OCI-LY1 (cell line): ENCODE results near the gene TAOK1.
"Not testable (repeated sequence)": the region's sequence is repeated elsewhere in the genome, so short reads cannot be mapped to it uniquely, and the experiment has no call there.

Experiments
- EZH2 ChIP-seq: fragments of 200-600 bp; sonication (generic), shearing (Covaris generic); IDR thresholded peaks from 2 replicates; pipeline ENCODE4 v1.8.0; 2017; ENCODE audit warnings: borderline replicate concordance, mixed run types, mild to moderate bottlenecking, antibody characterized with exemption, low read length, moderate library complexity, mixed read lengths
- TF ChIP-seq, protein P1 (sequence below): fragments of 200-600 bp; sonication (generic), shearing (Covaris generic); IDR thresholded peaks from 2 replicates; pipeline ENCODE4 v1.5.1; 2017; ENCODE audit warnings: mild to moderate bottlenecking, antibody characterized with exemption, low read length, moderate library complexity, mixed read lengths

DNA sequence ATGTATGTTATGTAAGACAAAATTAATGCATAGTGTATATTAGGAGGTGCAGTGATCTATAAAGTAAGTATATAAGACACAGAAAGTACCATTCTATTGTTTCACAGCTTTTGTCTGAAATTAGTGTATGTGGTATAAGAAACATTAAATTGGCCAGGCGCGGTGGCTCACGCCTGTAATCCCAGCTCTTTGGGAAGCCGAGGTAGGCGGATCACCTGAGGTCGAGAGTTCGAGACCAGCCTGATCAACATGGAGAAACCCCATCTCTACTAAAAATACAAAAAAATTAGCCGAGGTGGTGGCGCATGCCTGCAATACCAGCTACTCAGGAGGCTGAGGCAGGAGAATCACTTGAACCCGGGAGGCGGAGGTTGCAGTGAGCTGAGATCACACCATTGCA, 44.7 kb upstream of the TAOK1 start:
- TF ChIP-seq, protein P1, sequence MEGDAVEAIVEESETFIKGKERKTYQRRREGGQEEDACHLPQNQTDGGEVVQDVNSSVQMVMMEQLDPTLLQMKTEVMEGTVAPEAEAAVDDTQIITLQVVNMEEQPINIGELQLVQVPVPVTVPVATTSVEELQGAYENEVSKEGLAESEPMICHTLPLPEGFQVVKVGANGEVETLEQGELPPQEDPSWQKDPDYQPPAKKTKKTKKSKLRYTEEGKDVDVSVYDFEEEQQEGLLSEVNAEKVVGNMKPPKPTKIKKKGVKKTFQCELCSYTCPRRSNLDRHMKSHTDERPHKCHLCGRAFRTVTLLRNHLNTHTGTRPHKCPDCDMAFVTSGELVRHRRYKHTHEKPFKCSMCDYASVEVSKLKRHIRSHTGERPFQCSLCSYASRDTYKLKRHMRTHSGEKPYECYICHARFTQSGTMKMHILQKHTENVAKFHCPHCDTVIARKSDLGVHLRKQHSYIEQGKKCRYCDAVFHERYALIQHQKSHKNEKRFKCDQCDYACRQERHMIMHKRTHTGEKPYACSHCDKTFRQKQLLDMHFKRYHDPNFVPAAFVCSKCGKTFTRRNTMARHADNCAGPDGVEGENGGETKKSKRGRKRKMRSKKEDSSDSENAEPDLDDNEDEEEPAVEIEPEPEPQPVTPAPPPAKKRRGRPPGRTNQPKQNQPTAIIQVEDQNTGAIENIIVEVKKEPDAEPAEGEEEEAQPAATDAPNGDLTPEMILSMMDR = not testable (repeated sequence)
- not testable (repeated sequence) for TF ChIP-seq EZH2
